Astrocyte (in vitro differentiated cells and primary cell): ENCODE data around the gene HHIP.

Experiments used
- EZH2 ChIP-seq: IDR thresholded peaks from 2 replicates; pipeline ENCODE4 v1.6.1; 2012; ENCODE audit warnings: mild to moderate bottlenecking, low read length, inconsistent platforms; ENCODE audit not compliant: insufficient read depth
- TF ChIP-seq, protein P1 (sequence below): IDR thresholded peaks from 2 replicates; pipeline ENCODE4 v1.5.1; 2011; ENCODE audit warnings: low read depth, mild to moderate bottlenecking, inconsistent platforms, low read length, moderate library complexity; ENCODE audit not compliant: insufficient read depth

DNA sequence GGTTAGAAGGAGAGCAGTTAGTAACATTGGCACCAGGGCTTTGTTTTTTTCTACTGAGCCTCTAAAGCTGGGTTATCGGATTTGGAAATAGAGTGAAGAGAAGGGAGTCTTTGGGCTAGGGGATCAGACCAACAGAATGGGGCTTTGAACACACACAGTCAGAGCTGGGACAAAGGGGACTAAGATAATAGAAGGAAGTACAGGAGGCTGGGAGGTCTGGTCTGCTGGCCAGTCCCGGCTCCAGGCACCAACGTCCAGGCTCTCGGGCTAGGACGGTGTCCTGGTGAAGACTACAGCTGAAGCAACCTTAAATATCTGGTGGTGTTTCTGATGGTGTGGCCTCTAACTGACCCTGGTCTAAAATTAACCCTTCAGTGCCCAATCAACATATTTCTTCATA is 57.5 kb downstream of the HHIP start:
- TF ChIP-seq, protein P1, sequence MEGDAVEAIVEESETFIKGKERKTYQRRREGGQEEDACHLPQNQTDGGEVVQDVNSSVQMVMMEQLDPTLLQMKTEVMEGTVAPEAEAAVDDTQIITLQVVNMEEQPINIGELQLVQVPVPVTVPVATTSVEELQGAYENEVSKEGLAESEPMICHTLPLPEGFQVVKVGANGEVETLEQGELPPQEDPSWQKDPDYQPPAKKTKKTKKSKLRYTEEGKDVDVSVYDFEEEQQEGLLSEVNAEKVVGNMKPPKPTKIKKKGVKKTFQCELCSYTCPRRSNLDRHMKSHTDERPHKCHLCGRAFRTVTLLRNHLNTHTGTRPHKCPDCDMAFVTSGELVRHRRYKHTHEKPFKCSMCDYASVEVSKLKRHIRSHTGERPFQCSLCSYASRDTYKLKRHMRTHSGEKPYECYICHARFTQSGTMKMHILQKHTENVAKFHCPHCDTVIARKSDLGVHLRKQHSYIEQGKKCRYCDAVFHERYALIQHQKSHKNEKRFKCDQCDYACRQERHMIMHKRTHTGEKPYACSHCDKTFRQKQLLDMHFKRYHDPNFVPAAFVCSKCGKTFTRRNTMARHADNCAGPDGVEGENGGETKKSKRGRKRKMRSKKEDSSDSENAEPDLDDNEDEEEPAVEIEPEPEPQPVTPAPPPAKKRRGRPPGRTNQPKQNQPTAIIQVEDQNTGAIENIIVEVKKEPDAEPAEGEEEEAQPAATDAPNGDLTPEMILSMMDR, result no peak
- no peak for TF ChIP-seq EZH2
